Trophoblast cell (in vitro differentiated cells and primary cell): ENCODE measurements around the gene G0S2.

Source experiments
- DNase-seq, 2 donors: peaks; one replicate each; pipeline ENCODE4 v3.0.0-alpha.2; 2016
- H2AFZ ChIP-seq: 2 replicates; pipeline ENCODE4 v1.6.1; 2013; ENCODE audit warnings: low read length, moderate library complexity, mild to moderate bottlenecking; ENCODE audit not compliant: insufficient read depth, poor library complexity
- H2AK5ac ChIP-seq: 2 replicates; pipeline ENCODE4 v1.6.1; 2013; ENCODE audit warnings: mild to moderate bottlenecking, low read length
- H2BK120ac ChIP-seq: 2 replicates; pipeline ENCODE4 v1.6.1; 2013; ENCODE audit warnings: low read length, mild to moderate bottlenecking, moderate library complexity; ENCODE audit not compliant: insufficient read depth, poor library complexity
- H2BK12ac ChIP-seq: 2 replicates; pipeline ENCODE4 v1.6.1; 2013; ENCODE audit warnings: mild to moderate bottlenecking, low read length, moderate library complexity
- H2BK5ac ChIP-seq: 2 replicates; pipeline ENCODE4 v1.6.1; 2013; ENCODE audit warnings: low read length, low read depth, moderate library complexity, mild to moderate bottlenecking; ENCODE audit not compliant: poor library complexity
- H3K14ac ChIP-seq: 2 replicates; pipeline ENCODE4 v1.6.1; 2013; ENCODE audit warnings: mild to moderate bottlenecking, low read length
- H3K18ac ChIP-seq: 2 replicates; pipeline ENCODE4 v1.6.1; 2013; ENCODE audit warnings: mild to moderate bottlenecking, low read length
- H3K23ac ChIP-seq: 2 replicates; pipeline ENCODE4 v1.6.1; 2013; ENCODE audit warnings: low read length
- H3K27ac ChIP-seq: 2 replicates; pipeline ENCODE4 v1.5.1; 2013; ENCODE audit warnings: low read depth, mild to moderate bottlenecking, inconsistent platforms, low read length, moderate library complexity
- H3K27me3 ChIP-seq: 2 replicates; pipeline ENCODE4 v1.6.1; 2013; ENCODE audit warnings: inconsistent platforms, mild to moderate bottlenecking, low read length, moderate library complexity; ENCODE audit not compliant: insufficient read depth
- H3K36me3 ChIP-seq, 2 experiments: 1 replicate in 1 of 2; 2 replicates in 1 of 2; pipeline ENCODE4 v1.6.1; 2013; ENCODE audit warnings: low read length in 2 of 2, mild to moderate bottlenecking in 2 of 2, moderate library complexity in 1 of 2; ENCODE audit not compliant: insufficient read depth in 2 of 2, control insufficient read depth in 1 of 2
- H3K4ac ChIP-seq: 2 replicates; pipeline ENCODE4 v1.6.1; 2013; ENCODE audit warnings: low read depth, mild to moderate bottlenecking, low read length, moderate library complexity
- H3K4me1 ChIP-seq, 2 experiments: 1 replicate in 1 of 2; 2 replicates in 1 of 2; pipeline ENCODE4 v1.6.1; 2013; ENCODE audit warnings: low read length in 2 of 2, mild to moderate bottlenecking in 2 of 2, moderate library complexity in 1 of 2; ENCODE audit not compliant: insufficient read depth in 2 of 2, control insufficient read depth in 1 of 2
- H3K4me2 ChIP-seq: 2 replicates; pipeline ENCODE4 v1.6.1; 2013; ENCODE audit warnings: inconsistent platforms, mild to moderate bottlenecking, low read length, moderate library complexity
- H3K4me3 ChIP-seq: 2 replicates; pipeline ENCODE4 v1.5.1; 2013; ENCODE audit warnings: mild to moderate bottlenecking, low read depth, low read length, inconsistent platforms
- H3K79me1 ChIP-seq: one replicate; pipeline ENCODE4 v1.6.1; 2013; ENCODE audit warnings: low read length
- H3K79me2 ChIP-seq: 2 replicates; pipeline ENCODE4 v1.6.1; 2013; ENCODE audit warnings: low read length, mild to moderate bottlenecking; ENCODE audit not compliant: control insufficient read depth, insufficient read depth, poor library complexity
- H3K9ac ChIP-seq: 2 replicates; pipeline ENCODE4 v1.6.1; 2013; ENCODE audit warnings: mild to moderate bottlenecking, low read length
- H3K9me3 ChIP-seq: 2 replicates; pipeline ENCODE4 v1.6.1; 2013; ENCODE audit warnings: low read depth, mild to moderate bottlenecking, control low read depth, inconsistent platforms, low read length; ENCODE audit not compliant: insufficient read depth
- H4K12ac ChIP-seq: 2 replicates; pipeline ENCODE4 v1.6.1; 2013; ENCODE audit warnings: low read depth, mild to moderate bottlenecking, low read length, moderate library complexity
- H4K8ac ChIP-seq: 2 replicates; pipeline ENCODE4 v1.6.1; 2013; ENCODE audit warnings: low read depth, mild to moderate bottlenecking, low read length, moderate library complexity
- H4K91ac ChIP-seq: one replicate; pipeline ENCODE4 v1.6.1; 2013; ENCODE audit warnings: low read depth, mild to moderate bottlenecking, low read length, moderate library complexity
- WGBS: extraction: QIAGEN DNeasy Blood & Tissue Kit; methylation state at CpG from one replicate; pipeline ENCODE4 v1.1.7; 2013; ENCODE audit warnings: missing lambda C conversion rate; ENCODE audit not compliant: insufficient read length, insufficient coverage; ENCODE audit errors: extremely low coverage; 5-methylcytosine and 5-hydroxymethylcytosine counted together

The G0S2 gene

GRCh38 chr1:209707308-209707707 is 32.1 kb downstream of the G0S2 start:
- H2BK120ac ChIP-seq: no peak overlapping the region
- no peak overlapping the region for H3K4me2 ChIP-seq
- H3K18ac ChIP-seq: no peak overlapping the region
- no peak overlapping the region for H2BK5ac ChIP-seq
- H3K9me3 ChIP-seq: no peaks in the 10 kb centered on the region
- H3K23ac ChIP-seq: no peak overlapping the region
- H3K79me1 ChIP-seq: no peaks in the 10 kb centered on the region
- no peak overlapping the region for H4K12ac ChIP-seq
- no peak overlapping the region for H3K4me3 ChIP-seq
- H3K14ac ChIP-seq: no peak overlapping the region
- H3K27me3 ChIP-seq: no peaks in the 10 kb centered on the region
- no peaks in the 10 kb centered on the region for H3K36me3 ChIP-seq
- H3K4ac ChIP-seq: no peak overlapping the region
- H3K79me2 ChIP-seq: no peaks in the 10 kb centered on the region
- no peak overlapping the region for H4K8ac ChIP-seq
- DNase-seq: no peak
- no peak overlapping the region for H3K9ac ChIP-seq
- no peak overlapping the region for H4K91ac ChIP-seq
- no CpG with 5 or more reads among the region's 1 CpG for WGBS
- no peak overlapping the region for H2AK5ac ChIP-seq
- no peak overlapping the region for H3K27ac ChIP-seq
- H2BK12ac ChIP-seq: no peak overlapping the region
- peaks cover 0 to 3% of the 10 kb centered on the region in 2 experiments for H3K4me1 ChIP-seq
- H2AFZ ChIP-seq: no peak overlapping the region

GRCh38 chr1:209708297-209708696 is 33.1 kb downstream of the G0S2 start:
- no peak overlapping the region for H3K4me3 ChIP-seq
- no peak overlapping the region for H2AK5ac ChIP-seq
- H3K79me2 ChIP-seq: no peaks in the 10 kb centered on the region
- no peak overlapping the region for H4K91ac ChIP-seq
- no peak overlapping the region for H3K14ac ChIP-seq
- H4K12ac ChIP-seq: no peak overlapping the region
- DNase-seq: no peak
- no peak overlapping the region for H2BK12ac ChIP-seq
- no peak overlapping the region for H3K4ac ChIP-seq
- H4K8ac ChIP-seq: no peak overlapping the region
- H3K27ac ChIP-seq: no peak overlapping the region
- no CpG with 5 or more reads among the region's 4 CpGs for WGBS
- H3K18ac ChIP-seq: no peak overlapping the region
- H3K36me3 ChIP-seq: no peaks in the 10 kb centered on the region
- no peak overlapping the region for H3K4me2 ChIP-seq
- H2AFZ ChIP-seq: no peak overlapping the region
- H3K23ac ChIP-seq: no peak overlapping the region
- no peaks in the 10 kb centered on the region for H3K9me3 ChIP-seq
- H3K79me1 ChIP-seq: no peaks in the 10 kb centered on the region
- H2BK120ac ChIP-seq: no peak overlapping the region
- H3K9ac ChIP-seq: no peak overlapping the region
- no peak overlapping the region for H2BK5ac ChIP-seq
- peaks cover 0 to 3% of the 10 kb centered on the region in 2 experiments for H3K4me1 ChIP-seq
- no peaks in the 10 kb centered on the region for H3K27me3 ChIP-seq

- WGBS: no CpG with 5 or more reads among the region's 2 CpGs
- Histone ChIP-seq H3K4me1 (peaks cover 4 to 7% of the 10 kb centered on the region in 2 experiments), H3K36me3 (no peaks in the 10 kb centered on the region), H3K79me1 (no peaks in the 10 kb centered on the region), H3K14ac (no peak overlapping the region), H3K27ac (no peak overlapping the region), H2AK5ac (no peak overlapping the region), H3K18ac (no peak overlapping the region), H3K4me3 (no peak overlapping the region), H2BK5ac (no peak overlapping the region), H3K9me3 (no peaks in the 10 kb centered on the region), H3K4ac (no peak overlapping the region), H2BK12ac (no peak overlapping the region), H3K23ac (no peak overlapping the region), H2AFZ (no peak overlapping the region), H3K27me3 (no peaks in the 10 kb centered on the region), H4K91ac (no peak overlapping the region), H3K9ac (no peak overlapping the region), H2BK120ac (no peak overlapping the region), H3K79me2 (no peaks in the 10 kb centered on the region), H3K4me2 (no peak overlapping the region), H4K12ac (no peak overlapping the region), H4K8ac (no peak overlapping the region)
- no peak for DNase-seq
Observed at GRCh38 chr1:209710093-209710492, 34.9 kb downstream of the G0S2 start.

- Histone ChIP-seq H4K12ac (no peak overlapping the region), H3K14ac (no peak overlapping the region), H3K27ac (no peak overlapping the region), H3K4me1 (peaks cover 4 to 7% of the 10 kb centered on the region in 2 experiments), H2BK120ac (no peak overlapping the region), H2BK12ac (no peak overlapping the region), H3K36me3 (no peaks in the 10 kb centered on the region), H3K4me3 (no peak overlapping the region), H3K27me3 (no peaks in the 10 kb centered on the region), H3K9me3 (no peaks in the 10 kb centered on the region), H3K18ac (no peak overlapping the region), H3K79me1 (no peaks in the 10 kb centered on the region), H3K79me2 (no peaks in the 10 kb centered on the region), H2AFZ (no peak overlapping the region), H3K23ac (no peak overlapping the region), H4K91ac (no peak overlapping the region), H2AK5ac (no peak overlapping the region), H2BK5ac (no peak overlapping the region), H3K4ac (no peak overlapping the region), H4K8ac (no peak overlapping the region), H3K9ac (no peak overlapping the region), H3K4me2 (no peak overlapping the region)
- no CpG with 5 or more reads among the region's 3 CpGs for WGBS
- DNase-seq: peak; percentile 4 to 39
Observed at GRCh38 chr1:209710847-209711246, 35.6 kb downstream of the G0S2 start.
